IPS-NIHi7 (cell line): ENCODE results near the gene ME2.
A peak's percentile ranks its signal among the peaks of the same experiment; 100 is the strongest.
"Not testable (repeated sequence)": the region's sequence is repeated elsewhere in the genome, so short reads cannot be mapped to it uniquely, and the experiment has no call there.

ENCODE experiments used
- DNase-seq: peaks from one replicate; pipeline ENCODE4 v3.0.0; 2012; ENCODE audit warnings: mixed read lengths; ENCODE audit errors: extremely low spot score

The ME2 gene

DNA sequence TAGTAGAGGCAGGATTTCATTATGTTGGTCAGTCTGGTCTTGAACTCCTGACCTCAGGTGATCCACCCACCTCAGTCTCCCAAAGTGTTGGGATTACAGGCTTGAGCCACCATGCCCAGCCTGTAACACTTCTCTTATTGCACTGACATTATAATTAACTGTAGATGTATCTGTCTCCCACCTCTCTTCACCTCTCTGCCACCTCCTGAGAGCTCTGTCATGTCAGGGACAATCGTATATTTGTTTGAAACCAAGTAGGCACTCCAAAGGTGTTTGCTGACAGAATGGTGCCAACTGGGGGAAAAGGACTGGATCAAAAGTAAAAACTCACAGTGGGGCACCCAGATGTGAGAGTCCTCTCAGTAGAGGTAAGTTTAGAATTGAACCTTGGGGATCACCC is 17.3 kb upstream of the ME2 start:
- DNase-seq, result no peak

DNA sequence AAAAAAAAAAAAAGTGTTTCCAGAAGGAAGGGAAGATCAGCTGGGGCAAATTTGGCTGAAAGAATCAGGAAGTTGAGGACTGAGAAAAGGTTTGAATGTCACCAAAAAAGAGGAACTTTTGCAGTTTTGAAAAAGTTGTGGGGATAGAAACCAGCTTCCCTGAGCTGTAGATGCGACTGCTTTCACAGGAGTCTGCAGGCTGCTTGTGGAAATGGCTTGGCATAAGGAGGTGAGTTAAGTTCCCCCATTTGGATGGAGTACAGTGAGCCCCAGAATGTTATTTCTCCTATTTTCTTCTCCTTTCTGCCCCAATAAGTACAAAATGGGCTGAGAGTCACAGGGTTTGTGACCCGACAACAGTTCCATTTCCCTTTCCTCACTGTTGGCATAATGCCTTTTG is 16.5 kb upstream of the ME2 start:
- no peak for DNase-seq

DNA sequence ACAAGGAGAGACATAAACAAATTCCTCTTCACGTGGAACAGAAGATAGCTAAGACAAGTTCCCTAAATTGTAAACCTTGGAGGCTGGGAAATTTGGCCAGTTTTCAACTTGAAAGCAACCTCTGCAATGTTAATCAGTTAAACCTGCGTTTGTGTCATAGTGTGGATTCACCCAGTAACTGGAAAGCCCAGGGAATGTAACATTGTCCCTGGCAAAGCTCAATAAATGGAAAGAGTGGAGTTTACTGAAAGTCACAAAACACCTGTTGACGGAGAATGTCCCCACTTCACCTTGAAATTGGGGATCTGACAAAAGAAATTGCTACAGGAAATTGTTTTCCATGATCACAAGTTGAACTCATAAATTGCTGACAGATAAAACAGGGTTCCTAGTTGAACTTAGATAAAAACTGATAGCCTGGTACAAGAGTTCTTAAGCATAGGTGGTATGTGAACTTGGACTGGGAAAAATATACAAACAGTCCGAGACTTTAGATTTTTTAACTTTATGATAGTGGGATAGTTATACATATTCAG is 15.0 kb upstream of the ME2 start:
- no peak for DNase-seq

DNA sequence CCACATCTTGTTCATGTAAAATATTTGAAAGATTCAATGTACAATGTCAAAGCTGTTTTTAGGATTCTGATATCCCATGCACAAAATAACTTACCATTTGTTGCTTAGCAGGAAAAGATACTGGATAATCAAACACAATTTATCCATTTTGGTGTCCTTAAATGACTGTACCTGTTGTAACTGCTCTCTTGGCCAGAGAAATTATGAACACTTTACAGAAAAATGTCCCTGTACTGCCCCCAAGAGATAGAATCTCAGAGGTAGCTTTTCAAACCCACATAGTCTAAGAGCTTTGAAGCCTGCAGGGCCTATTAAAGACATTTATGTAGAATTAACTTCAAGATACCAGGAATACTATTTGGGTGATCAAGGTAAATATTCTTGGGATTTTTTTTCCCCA is 12.2 kb upstream of the ME2 start:
- DNase-seq, result no peak

DNA sequence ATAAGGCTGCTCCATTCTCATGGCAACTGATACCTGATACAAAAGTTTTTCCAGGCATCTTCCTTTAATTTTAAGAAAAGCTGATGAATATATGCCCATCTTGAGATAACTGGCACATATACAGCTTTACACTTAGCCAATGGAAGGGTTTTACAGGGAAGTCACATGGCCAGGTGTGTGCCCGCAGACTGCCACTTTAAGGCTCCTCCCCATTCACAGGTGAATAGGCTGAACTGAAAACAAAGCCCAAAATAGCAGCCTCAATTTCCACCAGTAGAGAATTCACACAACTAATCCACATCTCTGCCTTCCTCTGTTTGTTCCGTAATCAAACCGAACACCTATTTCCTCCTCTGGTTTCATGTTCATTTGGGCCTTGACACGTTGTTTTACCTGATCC is 9.8 kb upstream of the ME2 start:
- DNase-seq, result no peak

DNA sequence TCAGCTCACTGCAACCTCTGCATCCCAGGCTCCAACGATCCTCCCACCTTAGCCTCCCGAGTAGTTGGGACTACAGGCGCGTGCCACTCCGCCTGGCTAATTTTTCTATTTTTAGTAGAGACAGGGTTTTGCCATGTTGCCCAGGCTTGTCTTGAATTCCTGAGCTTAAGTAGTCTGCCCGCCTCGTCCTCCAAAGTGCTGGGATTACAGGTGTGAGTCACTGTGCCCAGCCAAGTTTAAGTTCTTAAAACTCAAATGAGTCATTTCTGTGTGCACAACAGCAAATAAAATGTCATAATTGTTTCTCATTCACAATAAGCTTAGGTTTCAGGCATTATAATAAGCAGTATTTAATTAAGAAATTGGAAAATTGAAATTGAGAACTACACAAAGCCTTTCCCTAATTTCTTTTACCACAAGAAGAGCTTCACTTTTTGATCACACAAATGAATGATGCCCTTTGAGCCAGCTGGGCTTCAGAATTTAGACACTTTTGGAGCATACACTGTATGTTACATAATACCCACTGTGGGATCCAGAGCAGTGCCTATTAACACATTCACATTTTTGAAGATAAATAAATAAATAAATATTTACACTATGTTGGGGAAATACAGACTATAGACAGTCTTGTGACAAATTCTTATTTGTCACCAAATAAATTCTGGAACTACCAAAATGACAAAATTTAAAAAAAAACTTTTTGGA is 8.6 kb upstream of the ME2 start:
- DNase-seq, result no peak

DNA sequence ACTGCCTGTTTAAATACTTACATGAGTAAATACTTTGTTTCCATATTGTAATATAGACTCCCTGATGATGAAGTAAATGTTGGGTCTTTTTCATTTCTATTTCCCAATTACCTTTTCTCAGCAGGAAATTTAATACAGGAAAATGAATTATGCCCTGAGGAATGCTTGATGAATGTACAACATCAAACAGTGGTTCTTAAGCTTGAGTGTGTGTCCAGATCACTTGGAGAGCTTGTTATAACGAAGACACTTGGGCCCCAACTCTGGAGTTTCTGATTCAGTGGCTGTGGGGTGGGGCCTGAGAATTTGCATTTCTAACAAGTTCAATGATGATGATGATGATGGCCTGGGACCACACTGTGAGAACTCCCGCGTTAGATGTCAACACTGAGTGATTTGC is 7.1 kb upstream of the ME2 start:
- DNase-seq, result no peak

DNA sequence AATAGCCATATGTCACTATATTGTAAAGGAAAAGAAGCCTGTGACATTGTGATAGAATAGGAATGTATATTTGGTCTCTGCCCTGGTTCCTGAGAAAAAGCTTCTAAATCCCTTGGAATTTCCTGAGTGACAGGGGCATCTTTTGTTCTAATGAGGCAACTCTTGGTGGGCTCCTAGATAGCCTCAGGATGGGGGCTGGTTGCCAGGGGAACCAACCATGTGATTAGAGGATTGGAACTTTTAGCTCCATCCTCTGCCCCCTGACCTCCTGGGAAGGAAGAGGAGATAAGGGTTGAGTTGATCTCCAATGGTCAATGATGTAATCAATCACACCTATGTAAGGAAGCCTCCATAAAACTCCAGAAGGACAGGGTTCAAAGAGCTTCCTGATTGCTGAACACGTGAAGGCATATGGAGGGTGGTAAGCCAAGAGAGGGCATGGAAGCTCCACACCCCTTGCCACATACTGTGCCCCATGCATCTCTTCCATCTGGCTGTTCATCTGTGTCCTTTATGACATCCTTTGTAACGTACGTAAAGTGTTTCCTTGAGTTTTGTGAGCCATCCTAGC is 2.9 kb upstream of the ME2 start:
- DNase-seq, result no peak

DNA sequence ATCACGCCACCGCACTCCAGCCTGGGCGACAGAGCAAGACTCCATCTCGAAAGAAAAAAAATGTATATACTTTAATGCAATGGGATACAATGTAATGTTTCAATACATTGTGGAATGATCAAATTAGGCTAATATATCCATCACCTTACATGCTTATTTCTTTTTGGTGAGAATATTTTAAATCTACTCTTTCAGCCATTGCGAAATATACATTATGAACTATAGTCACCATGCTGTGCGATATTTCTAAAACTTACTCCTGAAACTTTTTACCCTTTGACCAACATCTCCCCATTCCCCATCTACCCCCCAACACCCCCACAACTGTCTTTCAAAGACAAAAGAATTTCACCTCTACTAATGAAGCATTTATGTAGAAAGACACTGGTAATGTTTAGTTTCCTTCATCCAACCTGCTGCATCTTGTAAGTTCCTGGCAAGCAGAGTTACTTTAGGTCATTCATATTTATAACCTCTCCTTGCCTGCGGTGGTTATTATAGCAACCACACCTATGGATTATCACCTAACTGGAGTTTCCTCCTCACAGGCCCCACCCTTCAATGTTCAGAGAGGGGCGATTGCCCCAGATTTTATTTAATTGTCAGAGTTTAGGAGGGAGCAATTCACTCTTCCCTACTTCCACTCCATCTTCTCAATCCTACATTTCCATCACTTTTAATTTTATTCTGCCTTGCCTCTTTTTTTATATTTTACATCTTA is 1.2 kb upstream of the ME2 start:
- DNase-seq, result no peak

DNA sequence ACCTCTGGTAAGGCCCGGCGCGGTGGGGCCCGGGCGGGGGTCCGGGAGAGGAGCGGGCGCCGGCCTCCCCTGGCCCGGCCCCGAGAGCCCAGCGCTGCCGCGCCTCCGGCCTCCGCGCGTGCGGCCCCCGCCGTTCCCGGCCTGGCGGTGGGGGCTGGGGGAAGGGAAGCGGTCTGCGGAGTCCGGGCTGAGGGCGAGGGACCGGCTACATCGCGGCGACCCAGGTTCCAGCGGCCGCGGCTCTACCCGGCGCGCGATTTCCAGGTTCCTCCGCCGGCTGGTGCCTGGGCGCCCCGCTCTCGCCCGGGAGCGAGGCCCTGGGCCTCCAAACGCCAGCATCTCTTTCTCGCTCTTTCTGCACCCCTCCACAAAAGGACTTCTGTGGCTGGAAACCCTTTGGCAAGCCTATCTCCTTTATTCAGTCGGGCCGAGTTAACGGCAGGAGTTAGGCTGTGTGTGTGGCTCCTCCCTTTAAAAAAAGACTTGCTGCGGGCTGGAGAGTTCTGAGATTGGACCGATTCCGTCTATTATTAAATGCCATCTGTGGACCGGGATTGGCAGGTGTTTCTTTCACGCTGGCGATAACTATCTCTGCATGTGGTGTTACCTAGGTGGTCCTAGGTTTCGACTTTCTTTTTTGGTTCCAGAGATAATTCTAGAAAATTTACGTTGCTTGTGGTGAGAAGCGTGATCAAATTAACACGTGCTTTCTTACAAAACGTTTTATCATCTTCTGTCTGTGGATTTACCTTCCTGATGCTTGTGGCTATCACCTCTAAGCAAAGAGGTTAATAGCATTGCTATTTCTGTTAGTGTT is 592 bp downstream of the ME2 start:
- peak; percentile 51 for DNase-seq

DNA sequence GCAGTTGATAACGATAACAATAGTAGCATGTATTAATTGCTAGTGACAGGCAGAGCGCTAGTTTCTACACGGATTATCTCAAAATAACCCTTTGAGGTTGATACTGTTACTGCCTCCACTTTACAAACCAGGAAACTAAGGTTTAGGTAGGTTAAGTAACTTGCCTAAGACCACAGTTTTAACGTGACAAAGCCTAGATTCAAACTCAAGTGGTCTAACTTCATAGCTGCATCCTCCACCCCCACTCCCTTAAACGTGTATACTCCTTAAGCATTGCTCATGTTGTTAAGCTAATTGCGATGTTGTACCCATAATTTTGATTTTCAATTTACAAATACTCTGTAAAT is 1.2 kb downstream of the ME2 start:
- DNase-seq, result no peak

DNA sequence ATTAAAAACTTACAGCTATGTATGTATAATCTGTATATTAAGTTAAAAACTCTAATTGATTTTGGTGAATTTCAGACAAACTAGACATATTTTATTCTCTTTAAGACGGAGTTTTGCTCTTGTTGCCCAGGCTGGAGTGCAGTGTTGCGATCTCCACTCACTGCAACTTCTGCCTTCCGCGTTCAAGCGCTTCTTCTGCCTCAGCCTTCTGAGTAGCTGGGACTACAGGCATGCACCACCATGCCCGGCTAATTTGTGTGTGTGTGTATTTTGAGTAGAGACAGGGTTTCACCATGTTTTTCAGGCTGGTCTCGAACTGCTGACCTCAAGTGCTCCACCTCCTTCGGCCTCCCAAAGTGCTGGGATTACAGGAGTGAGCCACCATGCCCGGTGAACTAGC is 2.0 kb downstream of the ME2 start:
- DNase-seq, result not testable (repeated sequence)

DNA sequence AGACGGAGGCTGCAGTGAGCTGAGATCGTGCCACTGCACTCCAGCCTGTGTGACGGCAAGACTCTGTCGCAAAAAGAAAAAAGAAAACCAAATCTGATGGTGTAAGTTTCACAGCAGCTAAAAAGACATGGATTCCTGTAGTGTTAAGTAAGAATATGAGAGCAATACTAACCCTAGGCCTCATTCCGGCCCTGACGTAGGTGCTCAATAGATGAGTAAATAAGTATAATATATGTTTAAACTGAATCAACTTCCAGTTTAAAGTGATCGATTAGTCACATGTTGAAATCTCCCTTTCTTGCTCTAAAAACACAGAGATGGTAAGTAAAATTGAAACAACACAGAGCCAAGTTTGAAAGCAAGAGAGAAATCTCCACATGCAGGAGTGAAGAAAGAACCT is 8.0 kb downstream of the ME2 start:
- no peak for DNase-seq

DNA sequence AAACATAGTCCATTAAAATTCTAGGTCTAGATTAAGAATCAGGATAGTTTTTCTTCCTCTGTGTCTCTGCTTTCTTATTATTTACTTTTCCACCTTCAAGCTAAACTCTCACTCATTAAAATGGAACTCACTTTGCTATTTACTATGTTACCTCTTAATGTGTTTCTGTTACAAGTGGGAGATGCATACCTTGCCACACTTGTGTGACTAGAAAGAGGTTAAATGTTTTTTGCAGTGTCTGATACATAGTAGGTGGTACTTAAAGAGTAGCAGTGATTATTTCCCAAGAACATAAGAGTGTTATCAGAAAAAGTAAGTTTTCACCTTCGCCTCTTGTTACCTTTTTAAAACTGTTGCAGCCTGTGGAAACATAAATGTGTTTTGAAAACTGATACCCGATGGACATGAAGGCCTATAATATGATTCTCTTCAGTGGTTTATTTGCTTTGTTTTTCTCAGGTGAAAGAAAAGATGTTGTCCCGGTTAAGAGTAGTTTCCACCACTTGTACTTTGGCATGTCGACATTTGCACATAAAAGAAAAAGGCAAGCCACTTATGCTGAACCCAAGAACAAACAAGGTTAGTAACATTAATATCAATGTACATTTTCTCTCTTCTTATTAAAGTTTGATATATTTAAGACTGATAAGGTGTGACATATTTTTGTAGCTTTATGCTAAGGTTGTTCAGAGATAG is 16.6 kb downstream of the ME2 start:
- DNase-seq, result no peak

DNA sequence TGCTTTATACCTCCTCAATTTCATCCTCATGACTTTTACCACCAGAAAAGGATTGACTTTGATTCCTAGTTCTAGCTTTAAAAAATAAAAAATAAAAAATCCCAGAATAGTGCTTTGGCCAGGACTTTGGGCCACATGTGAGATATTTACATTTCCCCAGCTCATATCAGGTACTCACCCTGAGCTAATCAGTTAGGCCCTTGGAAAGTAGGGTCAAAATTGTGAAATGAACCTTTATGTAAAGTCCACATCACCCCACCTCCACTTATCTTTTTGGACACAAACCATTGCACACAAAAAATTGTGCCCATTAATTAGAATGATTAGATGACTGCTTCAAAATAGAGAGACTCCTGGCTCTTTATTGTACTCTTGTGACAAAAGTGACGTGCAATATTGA is 17.2 kb downstream of the ME2 start:
- DNase-seq, result no peak

DNA sequence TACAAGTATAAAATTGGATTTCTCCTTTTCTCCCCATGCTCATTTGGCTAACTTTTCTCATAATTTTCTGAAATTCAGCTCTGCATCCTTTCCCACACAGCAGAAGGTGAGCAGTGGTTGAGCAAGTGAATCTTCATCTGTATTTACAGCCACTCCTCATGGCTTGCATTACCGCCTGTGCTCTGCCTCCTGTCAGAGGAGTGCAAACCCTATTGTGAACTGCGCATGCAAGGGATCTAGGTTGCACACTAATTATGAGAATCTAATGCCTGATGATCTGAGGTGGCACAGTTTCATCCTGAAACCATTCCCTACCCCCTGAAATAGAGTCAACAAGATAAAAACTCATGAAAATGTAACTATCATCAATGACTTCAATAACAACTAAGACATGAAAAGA is 20.0 kb downstream of the ME2 start:
- DNase-seq, result no peak

DNA sequence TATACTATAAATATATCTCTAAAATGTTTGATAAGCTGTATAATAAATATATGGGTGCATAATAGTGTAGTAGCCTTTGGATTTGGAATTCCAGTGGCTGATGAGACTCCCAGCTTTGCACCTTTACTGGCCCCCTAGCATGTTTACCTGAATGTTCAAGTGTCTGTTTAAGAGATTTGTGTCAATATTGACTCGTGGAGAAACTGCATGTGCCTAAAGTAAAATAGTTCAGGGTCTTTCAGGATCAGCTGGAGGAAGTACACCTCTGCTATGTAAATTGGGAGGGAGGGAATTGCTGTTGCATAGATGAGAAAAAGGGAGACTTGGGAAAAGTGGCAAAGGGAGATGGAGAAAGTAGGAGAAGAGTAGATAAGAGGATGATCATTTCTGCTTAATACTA is 23.9 kb downstream of the ME2 start:
- no peak for DNase-seq

DNA sequence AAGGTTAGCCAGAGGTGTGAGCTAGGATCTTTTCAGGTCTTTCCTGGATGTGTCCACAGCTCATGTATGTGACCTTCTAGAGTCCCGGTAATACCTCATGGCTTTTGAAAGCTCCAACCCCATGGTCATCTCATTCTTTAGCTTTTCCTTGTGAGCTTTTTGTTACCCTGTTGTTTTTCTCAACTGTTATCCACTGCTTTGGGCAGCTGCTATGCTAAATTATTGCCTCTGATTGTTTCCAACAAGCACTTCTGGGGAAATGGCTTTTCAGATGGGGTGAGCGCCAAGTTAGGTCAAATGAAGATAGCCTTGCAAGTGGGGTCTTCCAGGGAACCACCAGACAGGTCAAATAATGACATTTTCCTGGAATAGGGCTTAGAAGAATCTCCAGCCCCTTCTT is 27.9 kb downstream of the ME2 start:
- no peak for DNase-seq

DNA sequence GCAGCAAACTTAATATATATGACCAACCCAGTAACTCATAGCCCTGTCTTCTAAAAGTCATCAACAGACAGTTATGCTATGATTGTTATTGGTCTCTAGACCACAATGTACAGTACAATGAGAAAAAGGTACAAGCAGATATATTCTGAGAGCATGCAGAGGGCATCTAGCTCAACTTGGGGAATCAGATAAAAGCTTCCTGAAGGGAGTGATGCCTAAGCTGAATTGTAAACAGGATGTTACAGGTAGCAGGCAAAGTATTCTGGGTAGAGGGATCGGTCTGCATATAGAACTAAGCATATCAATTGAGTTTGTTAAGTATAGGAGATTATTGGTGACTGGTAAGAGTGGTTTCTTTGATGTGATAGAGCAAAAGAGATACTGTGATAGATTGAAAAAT is 30.3 kb downstream of the ME2 start:
- DNase-seq, result no peak

DNA sequence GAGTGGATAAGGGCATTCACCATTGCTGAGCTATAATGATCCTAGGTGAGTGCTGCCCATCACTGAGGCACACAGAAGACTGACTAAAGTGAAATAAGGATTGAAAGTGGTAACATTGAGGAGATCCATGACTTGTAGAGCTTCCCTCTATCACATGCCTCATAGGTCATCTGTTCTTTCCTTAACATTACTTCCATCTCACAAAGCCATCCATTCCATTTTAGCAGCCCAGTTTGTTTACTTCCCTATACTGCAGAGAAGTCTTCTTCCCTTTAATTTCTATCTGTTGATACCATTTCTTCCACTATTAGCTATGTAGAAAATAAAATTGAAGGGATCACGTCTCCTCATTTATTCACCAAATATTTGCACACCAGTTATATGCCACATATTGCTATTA is 32.1 kb downstream of the ME2 start:
- no peak for DNase-seq

DNA sequence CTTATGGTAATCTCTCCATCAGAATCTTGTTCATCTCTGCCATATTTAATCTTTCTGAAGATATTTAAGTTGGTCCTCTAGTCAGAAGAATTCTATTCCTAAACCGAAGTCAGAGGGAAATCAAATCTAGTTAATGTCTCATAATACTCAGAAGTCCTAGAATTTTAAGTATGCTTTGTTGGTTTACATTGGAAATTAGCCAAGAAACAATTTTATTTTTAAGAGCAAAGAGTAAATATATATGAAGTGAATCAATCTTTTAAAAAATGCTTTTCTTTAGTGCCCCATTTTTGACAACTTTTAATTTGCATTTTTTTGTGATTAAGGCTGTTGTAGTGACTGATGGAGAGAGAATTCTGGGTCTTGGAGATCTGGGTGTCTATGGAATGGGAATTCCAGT is 38.1 kb downstream of the ME2 start:
- DNase-seq, result no peak

DNA sequence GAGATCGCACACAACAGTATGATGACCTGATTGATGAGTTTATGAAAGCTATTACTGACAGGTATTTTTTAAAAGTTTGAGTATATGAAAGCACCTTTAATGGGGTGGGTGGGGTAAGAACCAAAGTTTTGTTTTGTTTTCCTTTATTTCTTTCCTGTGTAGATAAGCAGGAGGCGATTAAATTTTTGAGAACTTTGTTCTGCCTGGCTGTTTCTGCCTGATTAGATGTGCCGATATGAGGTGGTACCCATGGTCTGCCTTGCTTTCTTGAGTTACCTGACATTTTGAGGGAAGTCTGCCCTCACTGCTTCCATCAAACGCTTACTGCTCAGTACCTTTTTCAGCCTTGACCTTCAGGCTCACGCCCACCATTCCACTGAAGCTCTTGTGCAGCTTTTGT is 39.2 kb downstream of the ME2 start:
- DNase-seq, result no peak
